ENCODE measurements around the gene ERP44. TPM values are rescaled to one million over a fixed set of nuclear protein-coding genes. Genes with fewer than 3 reads are reported as not detected.

The ERP44 gene
- total RNA-seq, 1 experiment from 2014 or later: 10.1 TPM

DNA sequence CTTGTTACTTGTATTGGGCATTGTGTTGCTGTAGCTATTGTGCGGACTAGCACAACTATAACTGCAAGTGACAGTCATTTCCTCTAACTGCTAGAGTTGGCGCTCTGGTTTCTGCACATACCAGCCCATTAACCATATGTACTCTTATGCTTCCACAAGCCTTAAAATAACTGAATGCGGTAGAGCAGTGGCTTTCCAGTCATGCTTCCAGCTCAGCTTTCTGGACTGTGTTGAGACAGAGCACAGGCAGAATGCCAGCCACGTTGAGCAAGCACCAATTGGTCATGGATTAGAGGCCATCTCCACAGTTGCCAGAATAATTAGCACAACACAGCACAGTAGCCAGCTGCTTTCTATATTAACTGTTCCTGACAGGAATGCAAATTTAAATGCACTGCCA lies 12.4 kb upstream of the ERP44 start:
- in situ Hi-C loops (cut with HindIII; ENCODE audit: low pct_unique_long_range_greater_than_20kb, low sequenced_read_pairs) (no loop called here), intact Hi-C loops (cut with micrococcal nuclease; ENCODE audit: unreplicated experiment) (no loop called here)
- ATAC-seq (no peak), DNase-seq (ENCODE audit: low read depth, low spot score) (no peak)
- Histone ChIP-seq H3K36me3 (ENCODE audit: control insufficient read depth, insufficient read depth, low read length) (no peaks in the 10 kb centered on the region; the same call in none of the 2 replicates), H3K27ac (ENCODE audit: low read length) (no peak overlapping the region), H3K4me1 (ENCODE audit: control insufficient read depth, insufficient read depth, low read length) (no peaks in the 10 kb centered on the region), H3K4me3 (ENCODE audit: low read depth in 2 of 2, low read length in 2 of 2) (no peak overlapping the region), H3K27me3 (ENCODE audit: control insufficient read depth, insufficient read depth, low read length) (no peaks in the 10 kb centered on the region), H3K9me3 (ENCODE audit: control insufficient read depth, insufficient read depth, low read depth, low read length) (no peaks in the 10 kb centered on the region)
- no TSS peak for BruUV-seq (replicated peaks)
- TF ChIP-seq, protein P1, sequence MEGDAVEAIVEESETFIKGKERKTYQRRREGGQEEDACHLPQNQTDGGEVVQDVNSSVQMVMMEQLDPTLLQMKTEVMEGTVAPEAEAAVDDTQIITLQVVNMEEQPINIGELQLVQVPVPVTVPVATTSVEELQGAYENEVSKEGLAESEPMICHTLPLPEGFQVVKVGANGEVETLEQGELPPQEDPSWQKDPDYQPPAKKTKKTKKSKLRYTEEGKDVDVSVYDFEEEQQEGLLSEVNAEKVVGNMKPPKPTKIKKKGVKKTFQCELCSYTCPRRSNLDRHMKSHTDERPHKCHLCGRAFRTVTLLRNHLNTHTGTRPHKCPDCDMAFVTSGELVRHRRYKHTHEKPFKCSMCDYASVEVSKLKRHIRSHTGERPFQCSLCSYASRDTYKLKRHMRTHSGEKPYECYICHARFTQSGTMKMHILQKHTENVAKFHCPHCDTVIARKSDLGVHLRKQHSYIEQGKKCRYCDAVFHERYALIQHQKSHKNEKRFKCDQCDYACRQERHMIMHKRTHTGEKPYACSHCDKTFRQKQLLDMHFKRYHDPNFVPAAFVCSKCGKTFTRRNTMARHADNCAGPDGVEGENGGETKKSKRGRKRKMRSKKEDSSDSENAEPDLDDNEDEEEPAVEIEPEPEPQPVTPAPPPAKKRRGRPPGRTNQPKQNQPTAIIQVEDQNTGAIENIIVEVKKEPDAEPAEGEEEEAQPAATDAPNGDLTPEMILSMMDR (IDR thresholded peaks at IDR 0.05): no peak
- TF ChIP-seq SIN3A (IDR thresholded peaks at IDR 0.05; ENCODE audit: borderline replicate concordance, insufficient read depth, low read depth, low read length): no peak
- TF ChIP-seq, protein P2, sequence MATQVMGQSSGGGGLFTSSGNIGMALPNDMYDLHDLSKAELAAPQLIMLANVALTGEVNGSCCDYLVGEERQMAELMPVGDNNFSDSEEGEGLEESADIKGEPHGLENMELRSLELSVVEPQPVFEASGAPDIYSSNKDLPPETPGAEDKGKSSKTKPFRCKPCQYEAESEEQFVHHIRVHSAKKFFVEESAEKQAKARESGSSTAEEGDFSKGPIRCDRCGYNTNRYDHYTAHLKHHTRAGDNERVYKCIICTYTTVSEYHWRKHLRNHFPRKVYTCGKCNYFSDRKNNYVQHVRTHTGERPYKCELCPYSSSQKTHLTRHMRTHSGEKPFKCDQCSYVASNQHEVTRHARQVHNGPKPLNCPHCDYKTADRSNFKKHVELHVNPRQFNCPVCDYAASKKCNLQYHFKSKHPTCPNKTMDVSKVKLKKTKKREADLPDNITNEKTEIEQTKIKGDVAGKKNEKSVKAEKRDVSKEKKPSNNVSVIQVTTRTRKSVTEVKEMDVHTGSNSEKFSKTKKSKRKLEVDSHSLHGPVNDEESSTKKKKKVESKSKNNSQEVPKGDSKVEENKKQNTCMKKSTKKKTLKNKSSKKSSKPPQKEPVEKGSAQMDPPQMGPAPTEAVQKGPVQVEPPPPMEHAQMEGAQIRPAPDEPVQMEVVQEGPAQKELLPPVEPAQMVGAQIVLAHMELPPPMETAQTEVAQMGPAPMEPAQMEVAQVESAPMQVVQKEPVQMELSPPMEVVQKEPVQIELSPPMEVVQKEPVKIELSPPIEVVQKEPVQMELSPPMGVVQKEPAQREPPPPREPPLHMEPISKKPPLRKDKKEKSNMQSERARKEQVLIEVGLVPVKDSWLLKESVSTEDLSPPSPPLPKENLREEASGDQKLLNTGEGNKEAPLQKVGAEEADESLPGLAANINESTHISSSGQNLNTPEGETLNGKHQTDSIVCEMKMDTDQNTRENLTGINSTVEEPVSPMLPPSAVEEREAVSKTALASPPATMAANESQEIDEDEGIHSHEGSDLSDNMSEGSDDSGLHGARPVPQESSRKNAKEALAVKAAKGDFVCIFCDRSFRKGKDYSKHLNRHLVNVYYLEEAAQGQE (IDR thresholded peaks at IDR 0.05; ENCODE audit: insufficient read depth in 1 of 2, low read depth in 2 of 2, low read length in 1 of 2): no peak
- no peak for TF ChIP-seq POLR2AphosphoS5 (IDR thresholded peaks at IDR 0.05; ENCODE audit: low read depth, low read length)
- no peak for TF ChIP-seq TCF7L2 (IDR thresholded peaks at IDR 0.05; ENCODE audit: low read depth, low read length)
- CTCF ChIA-PET: no interaction called here
- POLR2A ChIA-PET: no interaction called here

DNA sequence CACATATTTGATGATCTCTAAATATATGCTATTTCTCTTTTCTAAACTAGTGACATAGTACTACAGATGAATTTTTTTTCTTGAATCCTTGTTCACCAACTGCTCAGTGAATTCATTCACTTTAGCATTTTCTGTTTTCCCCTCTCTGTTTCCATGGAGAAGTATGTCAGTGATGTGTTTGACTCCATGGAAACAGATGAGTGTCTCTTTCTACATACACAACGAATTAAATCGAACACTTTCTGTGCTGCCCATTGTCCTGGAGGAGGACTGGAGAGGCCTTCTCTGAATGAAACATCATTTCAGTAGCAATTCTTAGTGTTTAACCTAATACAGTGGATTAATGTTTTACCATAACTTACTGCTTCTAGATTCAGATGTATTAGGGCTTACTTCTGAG lies 9.8 kb upstream of the ERP44 start:
- TF ChIP-seq SIN3A (IDR thresholded peaks at IDR 0.05; ENCODE audit: borderline replicate concordance, insufficient read depth, low read depth, low read length) (no peak), TCF7L2 (IDR thresholded peaks at IDR 0.05; ENCODE audit: low read depth, low read length) (no peak), POLR2AphosphoS5 (IDR thresholded peaks at IDR 0.05; ENCODE audit: low read depth, low read length) (no peak)
- TF ChIP-seq, protein P1 (IDR thresholded peaks at IDR 0.05): no peak
- TF ChIP-seq, protein P2 (IDR thresholded peaks at IDR 0.05; ENCODE audit: insufficient read depth in 1 of 2, low read depth in 2 of 2, low read length in 1 of 2): no peak
- no peak overlapping the region for H3K27ac ChIP-seq (ENCODE audit: low read length)
- H3K36me3 ChIP-seq (ENCODE audit: control insufficient read depth, insufficient read depth, low read length): no peaks in the 10 kb centered on the region; the same call in none of the 2 replicates
- H3K9me3 ChIP-seq (ENCODE audit: control insufficient read depth, insufficient read depth, low read depth, low read length): no peaks in the 10 kb centered on the region
- ChIA-PET POLR2A (no interaction called here), CTCF (no interaction called here)
- no peak for DNase-seq (ENCODE audit: low read depth, low spot score)
- intact Hi-C loops (cut with micrococcal nuclease; ENCODE audit: unreplicated experiment): no loop called here
- ATAC-seq: no peak
- no TSS peak for BruUV-seq (replicated peaks)
- H3K27me3 ChIP-seq (ENCODE audit: control insufficient read depth, insufficient read depth, low read length): no peaks in the 10 kb centered on the region
- in situ Hi-C loops (cut with HindIII; ENCODE audit: low pct_unique_long_range_greater_than_20kb, low sequenced_read_pairs): no loop called here
- no peak overlapping the region for H3K4me3 ChIP-seq (ENCODE audit: low read depth in 2 of 2, low read length in 2 of 2)
- no peaks in the 10 kb centered on the region for H3K4me1 ChIP-seq (ENCODE audit: control insufficient read depth, insufficient read depth, low read length)

All from Panc1 (cell line).